GM18951 (cell line): Measurements from ENCODE around the gene AIMP1.

Source experiments
- POLR2A ChIP-seq: IDR thresholded peaks from 4 replicates; pipeline ENCODE4 v1.6.1; 2011; ENCODE audit warnings: mild to moderate bottlenecking; ENCODE audit not compliant: insufficient read length, insufficient read depth; ENCODE audit errors: extremely low read depth
- in situ Hi-C: fragments of 300-500 bp; cut with MboI; formaldehyde crosslinking; loops from one replicate; pipeline ENCODE4 v1.12.0; 2022; ENCODE audit warnings: low sequenced_read_pairs, mixed read lengths, inconsistent platforms; ENCODE audit not compliant: unreplicated experiment

Gene AIMP1

GRCh38 chr4:106315968-106316772, at the start of gene AIMP1, which contains the start of gene TBCK:
AIMP1 (plus strand) TSS chr4:106316550; CDS start chr4:106325010, 8,460 bp downstream.
TBCK (minus strand) TSS chr4:106316209; CDS start chr4:106308960, 7,249 bp downstream.
- in situ Hi-C loops = no loop called here
- peak; percentile 81 for TF ChIP-seq POLR2A

- TF ChIP-seq POLR2A = no peak
- in situ Hi-C loops = loop anchor here (25.0 kb wide), 1 partner anchor 219 kb away; no protein-coding TSS in a partner anchor
These were observed 47.6 kb upstream of the AIMP1 start for GRCh38 chr4:106268786-106269185.

GRCh38 chr4:106269711-106270110, 46.6 kb upstream of the AIMP1 start:
- in situ Hi-C loops = loop anchor here (25.0 kb wide), 1 partner anchor 218 kb away; no protein-coding TSS in a partner anchor
- TF ChIP-seq POLR2A = no peak

GRCh38 chr4:106270736-106271135, 45.6 kb upstream of the AIMP1 start:
- TF ChIP-seq POLR2A = no peak
- in situ Hi-C loops = loop anchor here (25.0 kb wide), 1 partner anchor 217 kb away; no protein-coding TSS in a partner anchor

GRCh38 chr4:106273831-106274230, 42.5 kb upstream of the AIMP1 start:
- no peak for TF ChIP-seq POLR2A

GRCh38 chr4:106277140-106277675, 39.1 kb upstream of the AIMP1 start:
- in situ Hi-C loops = no loop called here
- no peak for TF ChIP-seq POLR2A

More at GRCh38 chr4:106273831-106274230, 42.5 kb upstream of the AIMP1 start:
- in situ Hi-C loops = loop anchor here (25.0 kb wide), 1 partner anchor 213 kb away; no protein-coding TSS in a partner anchor

- TF ChIP-seq POLR2A = no peak
- in situ Hi-C loops = no loop called here
These were observed 32.1 kb upstream of the AIMP1 start for GRCh38 chr4:106284227-106284626.

- TF ChIP-seq POLR2A = no peak
- in situ Hi-C loops = no loop called here
These were observed 29.7 kb upstream of the AIMP1 start for GRCh38 chr4:106286611-106287010.

GRCh38 chr4:106287353-106287969, 28.9 kb upstream of the AIMP1 start:
- in situ Hi-C loops = no loop called here
- TF ChIP-seq POLR2A = no peak

- in situ Hi-C loops = no loop called here
- no peak for TF ChIP-seq POLR2A
These were observed 26.6 kb upstream of the AIMP1 start for GRCh38 chr4:106289737-106290136.

- in situ Hi-C loops = no loop called here
- no peak for TF ChIP-seq POLR2A
These were observed 24.7 kb upstream of the AIMP1 start for GRCh38 chr4:106291678-106292077.

GRCh38 chr4:106294062-106294461, 22.3 kb upstream of the AIMP1 start:
- in situ Hi-C loops = no loop called here
- TF ChIP-seq POLR2A = no peak

GRCh38 chr4:106297245-106298035, 18.9 kb upstream of the AIMP1 start:
- TF ChIP-seq POLR2A = no peak

More at GRCh38 chr4:106297245-106298035, 18.9 kb upstream of the AIMP1 start:
- in situ Hi-C loops = no loop called here
